ENCODE measurements around the gene P2RY14. TPM values are rescaled to one million over a fixed set of nuclear protein-coding genes. Genes with fewer than 3 reads are reported as not detected.

Gene P2RY14
- total and polyA plus RNA-seq, 2 of the 13 experiments (the other 11 are each of a cell fraction or from before 2014, with no cell fraction given): not detected

DNA sequence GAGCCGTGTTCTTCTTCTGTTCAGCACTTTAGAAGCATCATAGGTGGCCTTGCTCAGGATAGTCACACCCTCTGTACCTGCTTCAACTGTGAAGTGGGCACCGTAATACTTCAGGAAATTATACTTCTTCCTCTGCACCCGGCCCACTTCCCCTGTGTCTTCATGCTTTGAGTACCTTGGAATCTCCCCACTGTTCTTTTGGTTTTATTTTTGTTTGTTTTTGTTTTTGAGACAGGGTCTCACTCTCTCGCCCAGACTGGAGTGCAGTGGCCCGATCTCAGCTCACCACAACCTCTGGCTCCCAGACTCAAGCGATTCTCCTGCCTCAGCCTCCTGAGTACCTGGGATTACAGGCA is 1.7 kb downstream of the P2RY14 start:
- H3K9me3 ChIP-seq (ENCODE audit: low read length): no peaks in the 10 kb centered on the region
- no peak overlapping the region for H3K4me3 ChIP-seq (replicated peaks in 1 of 3; ENCODE audit: insufficient read depth in 1 of 3, low read depth in 2 of 3, low read length in 3 of 3)
- 58% methylated on average over 6 of the region's 6 CpGs for WGBS (ENCODE audit: low lambda C conversion rate)
- H2AFZ ChIP-seq (ENCODE audit: low read length): no peak overlapping the region
- TF ChIP-seq ZNF564 (CRISPR knock-in tag; IDR thresholded peaks at IDR 0.05) (no peak), AGO1 (IDR thresholded peaks at IDR 0.05; ENCODE audit: low read depth, low read length, poor library complexity, severe bottlenecking) (no peak), BRD4 (CRISPR knock-in tag; IDR thresholded peaks at IDR 0.05) (no peak), ZNF567 (CRISPR knock-in tag; IDR thresholded peaks at IDR 0.05; ENCODE audit: borderline replicate concordance) (no peak)
- in situ Hi-C loops (cut with HindIII; ENCODE audit: extremely low pct_ligation_motif_present, low pct_unique_long_range_greater_than_20kb): no loop called here
- DNase-seq (ENCODE audit: low spot score): no peak
- H3K4me2 ChIP-seq (ENCODE audit: low read depth, low read length): no peak overlapping the region
- no peaks in the 10 kb centered on the region for H3K79me2 ChIP-seq (ENCODE audit: insufficient read depth, low read length)
- no peaks in the 10 kb centered on the region for H4K20me1 ChIP-seq (ENCODE audit: insufficient read depth, low read length)
- CTCF ChIA-PET (ENCODE audit: low intra/inter-chr PET ratio, low total read pairs): no interaction called here
- no peak for ATAC-seq
- H3K27me3 ChIP-seq (ENCODE audit: control insufficient read depth in 1 of 2, insufficient read depth in 2 of 2, low read length in 2 of 2): no peaks in the 10 kb centered on the region
- no peaks in the 10 kb centered on the region for H3K36me3 ChIP-seq (replicated peaks in 1 of 2; ENCODE audit: control insufficient read depth in 1 of 2, insufficient read depth in 2 of 2, low read length in 2 of 2)
- FAIRE-seq: no peak
- POLR2A ChIA-PET: no interaction called here
- BruUV-seq (replicated peaks): no TSS peak
- no peaks in the 10 kb centered on the region for H3K4me1 ChIP-seq (ENCODE audit: insufficient read depth, low read length)
- intact Hi-C loops (cut with micrococcal nuclease; ENCODE audit: unreplicated experiment): no loop called here
- H3K9ac ChIP-seq (ENCODE audit: insufficient read depth, low read depth, low read length): no peak overlapping the region
- H3K27ac ChIP-seq (ENCODE audit: extremely low read length, insufficient read depth, low read length): no peak overlapping the region

DNA sequence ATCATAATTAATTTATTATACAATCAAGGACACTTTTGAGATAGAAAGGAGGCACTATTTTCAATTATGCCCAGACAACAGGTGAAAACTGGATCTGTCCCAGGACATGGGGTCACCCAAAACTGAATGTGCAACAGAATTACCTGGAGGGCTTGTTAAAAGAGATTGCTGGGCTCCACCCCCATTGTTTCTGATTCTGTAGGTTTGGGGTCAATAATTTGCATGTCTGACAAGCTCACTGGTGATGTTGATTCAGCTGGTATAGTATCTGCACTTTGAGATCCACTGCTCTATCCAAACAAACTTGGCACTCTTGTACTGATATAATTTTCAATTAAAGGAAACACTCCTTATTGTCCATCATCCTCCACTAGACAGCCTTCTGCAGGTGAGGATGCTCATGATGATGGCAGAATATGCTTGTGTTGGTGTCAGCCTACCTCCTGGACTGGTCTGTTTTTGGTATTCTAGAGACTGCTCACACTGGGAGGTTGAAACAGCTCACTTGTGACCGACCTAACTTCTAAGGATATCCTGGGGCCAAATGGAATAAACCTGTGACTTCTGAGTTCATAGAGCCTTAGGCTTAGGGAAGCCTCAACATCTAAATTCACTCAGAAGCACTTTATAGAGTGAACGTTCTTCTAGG is 2.2 kb downstream of the P2RY14 start:
- no peak for ATAC-seq
- CTCF ChIA-PET (ENCODE audit: low intra/inter-chr PET ratio, low total read pairs): no interaction called here
- Histone ChIP-seq H3K4me2 (ENCODE audit: low read depth, low read length) (no peak overlapping the region), H3K9me3 (ENCODE audit: low read length) (no peaks in the 10 kb centered on the region), H3K4me1 (ENCODE audit: insufficient read depth, low read length) (no peaks in the 10 kb centered on the region), H3K79me2 (ENCODE audit: insufficient read depth, low read length) (no peaks in the 10 kb centered on the region), H2AFZ (ENCODE audit: low read length) (no peak overlapping the region), H3K27ac (ENCODE audit: extremely low read length, insufficient read depth, low read length) (no peak overlapping the region), H3K27me3 (ENCODE audit: control insufficient read depth in 1 of 2, insufficient read depth in 2 of 2, low read length in 2 of 2) (no peaks in the 10 kb centered on the region), H4K20me1 (ENCODE audit: insufficient read depth, low read length) (no peaks in the 10 kb centered on the region), H3K9ac (ENCODE audit: insufficient read depth, low read depth, low read length) (no peak overlapping the region), H3K36me3 (replicated peaks in 1 of 2; ENCODE audit: control insufficient read depth in 1 of 2, insufficient read depth in 2 of 2, low read length in 2 of 2) (no peaks in the 10 kb centered on the region), H3K4me3 (replicated peaks in 1 of 3; ENCODE audit: insufficient read depth in 1 of 3, low read depth in 2 of 3, low read length in 3 of 3) (no peak overlapping the region)
- no TSS peak for BruUV-seq (replicated peaks)
- TF ChIP-seq PTBP1 (IDR thresholded peaks at IDR 0.05; ENCODE audit: low read depth, low read length, poor library complexity, severe bottlenecking): no peak
- TF ChIP-seq SOX6 (IDR thresholded peaks at IDR 0.05): no peak
- TF ChIP-seq SOX6 (CRISPR knock-in tag; IDR thresholded peaks at IDR 0.05): no peak
- TF ChIP-seq SIN3A (IDR thresholded peaks at IDR 0.05; ENCODE audit: borderline replicate concordance, low read depth, low read length): no peak
- TF ChIP-seq, protein P1, sequence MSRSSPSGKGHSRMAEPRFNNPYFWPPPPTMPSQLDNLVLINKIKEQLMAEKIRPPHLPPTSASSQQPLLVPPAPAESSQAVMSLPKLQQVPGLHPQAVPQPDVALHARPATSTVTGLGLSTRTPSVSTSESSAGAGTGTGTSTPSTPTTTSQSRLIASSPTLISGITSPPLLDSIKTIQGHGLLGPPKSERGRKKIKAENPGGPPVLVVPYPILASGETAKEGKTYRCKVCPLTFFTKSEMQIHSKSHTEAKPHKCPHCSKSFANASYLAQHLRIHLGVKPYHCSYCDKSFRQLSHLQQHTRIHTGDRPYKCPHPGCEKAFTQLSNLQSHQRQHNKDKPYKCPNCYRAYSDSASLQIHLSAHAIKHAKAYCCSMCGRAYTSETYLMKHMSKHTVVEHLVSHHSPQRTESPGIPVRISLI (CRISPR knock-in tag; IDR thresholded peaks at IDR 0.05; ENCODE audit: borderline replicate concordance): no peak
- no peak for TF ChIP-seq REL (CRISPR knock-in tag; conservative IDR thresholded peaks at IDR 0.05)
- no peak for TF ChIP-seq BRD4 (CRISPR knock-in tag; IDR thresholded peaks at IDR 0.05)
- no peak for TF ChIP-seq RAD51 (IDR thresholded peaks at IDR 0.05; ENCODE audit: borderline replicate concordance)
- TF ChIP-seq, protein P2, sequence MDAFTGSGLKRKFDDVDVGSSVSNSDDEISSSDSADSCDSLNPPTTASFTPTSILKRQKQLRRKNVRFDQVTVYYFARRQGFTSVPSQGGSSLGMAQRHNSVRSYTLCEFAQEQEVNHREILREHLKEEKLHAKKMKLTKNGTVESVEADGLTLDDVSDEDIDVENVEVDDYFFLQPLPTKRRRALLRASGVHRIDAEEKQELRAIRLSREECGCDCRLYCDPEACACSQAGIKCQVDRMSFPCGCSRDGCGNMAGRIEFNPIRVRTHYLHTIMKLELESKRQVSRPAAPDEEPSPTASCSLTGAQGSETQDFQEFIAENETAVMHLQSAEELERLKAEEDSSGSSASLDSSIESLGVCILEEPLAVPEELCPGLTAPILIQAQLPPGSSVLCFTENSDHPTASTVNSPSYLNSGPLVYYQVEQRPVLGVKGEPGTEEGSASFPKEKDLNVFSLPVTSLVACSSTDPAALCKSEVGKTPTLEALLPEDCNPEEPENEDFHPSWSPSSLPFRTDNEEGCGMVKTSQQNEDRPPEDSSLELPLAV (CRISPR knock-in tag; conservative IDR thresholded peaks at IDR 0.05; ENCODE audit: low read depth): no peak
- in situ Hi-C loops (cut with HindIII; ENCODE audit: extremely low pct_ligation_motif_present, low pct_unique_long_range_greater_than_20kb): no loop called here
- POLR2A ChIA-PET: no interaction called here
- intact Hi-C loops (cut with micrococcal nuclease; ENCODE audit: unreplicated experiment): no loop called here
- WGBS (ENCODE audit: low lambda C conversion rate): 13% methylated on average over 2 of the region's 2 CpGs
- no peak for DNase-seq (ENCODE audit: low spot score)
- FAIRE-seq: no peak

All from HepG2 (cell line).